Muscle layer of duodenum (tissue), 2 donors: ENCODE results near the gene C10orf67.
"Not testable (repeated sequence)": the region's sequence is repeated elsewhere in the genome, so short reads cannot be mapped to it uniquely, and the experiment has no call there.

ENCODE experiments used
- H3K27ac ChIP-seq: one replicate; pipeline ENCODE4 v1.7.0; 2013; ENCODE audit warnings: mild to moderate bottlenecking, low read length
- H3K27me3 ChIP-seq: one replicate; pipeline ENCODE4 v1.7.0; 2013; ENCODE audit warnings: low read depth, mild to moderate bottlenecking, control low read depth, low read length
- H3K36me3 ChIP-seq, 2 donors: one replicate each; pipeline ENCODE4 v1.7.0; 2013; ENCODE audit warnings: low read length in 2 of 2, control low read depth in 1 of 2, mild to moderate bottlenecking in 1 of 2; ENCODE audit not compliant: insufficient read depth in 2 of 2, control insufficient read depth in 1 of 2
- H3K4me1 ChIP-seq, 2 donors: one replicate each; pipeline ENCODE4 v1.7.0; 2013; ENCODE audit warnings: low read length in 2 of 2, mild to moderate bottlenecking in 2 of 2, control low read depth in 1 of 2, moderate library complexity in 1 of 2; ENCODE audit not compliant: insufficient read depth in 2 of 2, control insufficient read depth in 1 of 2
- H3K4me3 ChIP-seq, 2 donors: one replicate each; pipeline ENCODE4 v1.7.0; 2013; ENCODE audit warnings: low read length in 2 of 2, low read depth in 1 of 2, mild to moderate bottlenecking in 1 of 2
- H3K9me3 ChIP-seq, 2 donors: one replicate each; pipeline ENCODE4 v1.7.0; 2013; ENCODE audit warnings: low read length in 2 of 2, control low read depth in 1 of 2, mild to moderate bottlenecking in 1 of 2; ENCODE audit not compliant: control insufficient read depth in 1 of 2
- donor health status: healthy.

C10orf67 gene

GRCh38 chr10:23284674-23285335 is 59.8 kb downstream of the C10orf67 start:
- Histone ChIP-seq H3K27ac (no peak overlapping the region), H3K36me3 (no peaks in the 10 kb centered on the region), H3K4me3 (no peak overlapping the region), H3K9me3 (no peaks in the 10 kb centered on the region), H3K4me1 (peaks cover 0 to 5% of the 10 kb centered on the region in 2 donors), H3K27me3 (no peaks in the 10 kb centered on the region)

- no peaks in the 10 kb centered on the region for H3K9me3 ChIP-seq
- H3K4me1 ChIP-seq = peaks cover 0 to 5% of the 10 kb centered on the region in 2 donors
- H3K27ac ChIP-seq = no peak overlapping the region
- H3K36me3 ChIP-seq = no peaks in the 10 kb centered on the region
- no peaks in the 10 kb centered on the region for H3K27me3 ChIP-seq
- no peak overlapping the region for H3K4me3 ChIP-seq
These were observed 60.4 kb downstream of the C10orf67 start for GRCh38 chr10:23284155-23284554.

GRCh38 chr10:23283680-23284079 is 60.9 kb downstream of the C10orf67 start:
- H3K9me3 ChIP-seq = no peaks in the 10 kb centered on the region
- H3K27ac ChIP-seq = no peak overlapping the region
- H3K4me1 ChIP-seq = peaks cover 0 to 5% of the 10 kb centered on the region in 2 donors
- H3K4me3 ChIP-seq = no peak overlapping the region
- H3K36me3 ChIP-seq = no peaks in the 10 kb centered on the region
- no peaks in the 10 kb centered on the region for H3K27me3 ChIP-seq

- no peaks in the 10 kb centered on the region for H3K27me3 ChIP-seq
- no peak overlapping the region for H3K4me3 ChIP-seq
- no peak overlapping the region for H3K27ac ChIP-seq
- no peaks in the 10 kb centered on the region for H3K36me3 ChIP-seq
- H3K9me3 ChIP-seq = no peaks in the 10 kb centered on the region
- H3K4me1 ChIP-seq = peaks cover 0 to 5% of the 10 kb centered on the region in 2 donors
These were observed 63.6 kb downstream of the C10orf67 start for GRCh38 chr10:23281044-23281433.

GRCh38 chr10:23280419-23281043 is 64.1 kb downstream of the C10orf67 start:
- H3K9me3 ChIP-seq = no peaks in the 10 kb centered on the region
- no peaks in the 10 kb centered on the region for H3K36me3 ChIP-seq
- H3K4me3 ChIP-seq = no peak overlapping the region
- no peak overlapping the region for H3K27ac ChIP-seq
- H3K27me3 ChIP-seq = no peaks in the 10 kb centered on the region
- H3K4me1 ChIP-seq = peaks cover 0 to 5% of the 10 kb centered on the region in 2 donors

GRCh38 chr10:23275355-23275754 is 69.2 kb downstream of the C10orf67 start:
- Histone ChIP-seq H3K9me3 (peaks cover 0 to 24% of the 10 kb centered on the region in 2 donors), H3K36me3 (no peaks in the 10 kb centered on the region), H3K27me3 (no peaks in the 10 kb centered on the region), H3K4me3 (no peak overlapping the region), H3K27ac (no peak overlapping the region), H3K4me1 (peaks cover 0 to under 1% of the 10 kb centered on the region in 2 donors)

- not testable (repeated sequence) for H3K27me3 ChIP-seq, H3K4me1 ChIP-seq, H3K4me3 ChIP-seq, H3K27ac ChIP-seq, H3K36me3 ChIP-seq
- H3K9me3 ChIP-seq = peaks cover 0 to 25% of the 10 kb centered on the region in 2 donors
These were observed 70.4 kb downstream of the C10orf67 start for GRCh38 chr10:23274179-23274578.

- no peaks in the 10 kb centered on the region for H3K36me3 ChIP-seq
- H3K4me3 ChIP-seq = no peak overlapping the region
- H3K27me3 ChIP-seq = no peaks in the 10 kb centered on the region
- H3K4me1 ChIP-seq = no peaks in the 10 kb centered on the region
- H3K27ac ChIP-seq = no peak overlapping the region
- H3K9me3 ChIP-seq = peaks cover 0 to 25% of the 10 kb centered on the region in 2 donors
These were observed 74.1 kb downstream of the C10orf67 start for GRCh38 chr10:23270531-23270930.

- Histone ChIP-seq H3K36me3 (no peaks in the 10 kb centered on the region), H3K4me1 (no peaks in the 10 kb centered on the region), H3K4me3 (no peak overlapping the region), H3K27ac (no peak overlapping the region), H3K9me3 (no peaks in the 10 kb centered on the region), H3K27me3 (no peaks in the 10 kb centered on the region)
These were observed 81.0 kb downstream of the C10orf67 start for GRCh38 chr10:23263441-23264164.

GRCh38 chr10:23262928-23263327 is 81.7 kb downstream of the C10orf67 start:
- H3K27me3 ChIP-seq = no peaks in the 10 kb centered on the region
- no peaks in the 10 kb centered on the region for H3K9me3 ChIP-seq
- no peak overlapping the region for H3K4me3 ChIP-seq
- no peak overlapping the region for H3K27ac ChIP-seq
- H3K4me1 ChIP-seq = no peaks in the 10 kb centered on the region
- no peaks in the 10 kb centered on the region for H3K36me3 ChIP-seq

- Histone ChIP-seq H3K4me3 (no peak overlapping the region), H3K4me1 (no peaks in the 10 kb centered on the region), H3K9me3 (no peaks in the 10 kb centered on the region), H3K27ac (no peak overlapping the region), H3K36me3 (no peaks in the 10 kb centered on the region), H3K27me3 (no peaks in the 10 kb centered on the region)
These were observed 86.1 kb downstream of the C10orf67 start for GRCh38 chr10:23258516-23258915.
